LNCAP (cell line): ENCODE results near the gene UNC13D.
A peak's percentile ranks its signal among the peaks of the same experiment; 100 is the strongest.

Experiments used
- TF ChIP-seq, protein P1 (sequence below): fragments of 450-650 bp; IDR thresholded peaks from 2 replicates; pipeline ENCODE4 v1.5.1; 2017; ENCODE audit warnings: mild to moderate bottlenecking

UNC13D gene

GRCh38 chr17:75869282-75870141 is 25.3 kb upstream of the UNC13D start:
- TF ChIP-seq, protein P1, sequence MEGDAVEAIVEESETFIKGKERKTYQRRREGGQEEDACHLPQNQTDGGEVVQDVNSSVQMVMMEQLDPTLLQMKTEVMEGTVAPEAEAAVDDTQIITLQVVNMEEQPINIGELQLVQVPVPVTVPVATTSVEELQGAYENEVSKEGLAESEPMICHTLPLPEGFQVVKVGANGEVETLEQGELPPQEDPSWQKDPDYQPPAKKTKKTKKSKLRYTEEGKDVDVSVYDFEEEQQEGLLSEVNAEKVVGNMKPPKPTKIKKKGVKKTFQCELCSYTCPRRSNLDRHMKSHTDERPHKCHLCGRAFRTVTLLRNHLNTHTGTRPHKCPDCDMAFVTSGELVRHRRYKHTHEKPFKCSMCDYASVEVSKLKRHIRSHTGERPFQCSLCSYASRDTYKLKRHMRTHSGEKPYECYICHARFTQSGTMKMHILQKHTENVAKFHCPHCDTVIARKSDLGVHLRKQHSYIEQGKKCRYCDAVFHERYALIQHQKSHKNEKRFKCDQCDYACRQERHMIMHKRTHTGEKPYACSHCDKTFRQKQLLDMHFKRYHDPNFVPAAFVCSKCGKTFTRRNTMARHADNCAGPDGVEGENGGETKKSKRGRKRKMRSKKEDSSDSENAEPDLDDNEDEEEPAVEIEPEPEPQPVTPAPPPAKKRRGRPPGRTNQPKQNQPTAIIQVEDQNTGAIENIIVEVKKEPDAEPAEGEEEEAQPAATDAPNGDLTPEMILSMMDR, result no peak

- TF ChIP-seq, protein P1, result no peak
These were observed 20.3 kb upstream of the UNC13D start for GRCh38 chr17:75864448-75864871.

DNA sequence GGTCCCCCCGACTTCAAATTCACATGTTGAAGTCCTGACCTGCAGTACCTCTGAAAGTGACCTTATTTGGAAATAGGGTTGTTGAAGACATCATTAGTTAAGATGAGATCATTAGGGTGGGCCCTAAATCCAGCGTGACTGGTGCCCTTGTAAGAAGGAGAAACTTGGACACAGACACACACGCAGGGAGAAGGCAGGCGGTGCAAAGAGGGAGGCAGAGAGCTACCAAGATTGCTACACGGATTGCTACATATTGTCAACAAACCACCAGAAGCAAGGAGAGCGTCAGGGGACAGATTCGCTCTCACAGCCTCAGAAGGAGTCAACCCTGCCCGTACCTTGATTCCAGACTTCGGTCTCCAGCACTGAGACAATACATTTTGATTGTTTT is 17.7 kb upstream of the UNC13D start:
- TF ChIP-seq, protein P1, result no peak

GRCh38 chr17:75856062-75856756 is 12.0 kb upstream of the UNC13D start:
- TF ChIP-seq, protein P1, result no peak

GRCh38 chr17:75855310-75856061 is 11.3 kb upstream of the UNC13D start, which contains the start of gene WBP2:
Gene WBP2 (minus strand): TSS chr17:75855335. CDS start chr17:75855297, 38 bp downstream.
- TF ChIP-seq, protein P1, result peak; percentile 46

DNA sequence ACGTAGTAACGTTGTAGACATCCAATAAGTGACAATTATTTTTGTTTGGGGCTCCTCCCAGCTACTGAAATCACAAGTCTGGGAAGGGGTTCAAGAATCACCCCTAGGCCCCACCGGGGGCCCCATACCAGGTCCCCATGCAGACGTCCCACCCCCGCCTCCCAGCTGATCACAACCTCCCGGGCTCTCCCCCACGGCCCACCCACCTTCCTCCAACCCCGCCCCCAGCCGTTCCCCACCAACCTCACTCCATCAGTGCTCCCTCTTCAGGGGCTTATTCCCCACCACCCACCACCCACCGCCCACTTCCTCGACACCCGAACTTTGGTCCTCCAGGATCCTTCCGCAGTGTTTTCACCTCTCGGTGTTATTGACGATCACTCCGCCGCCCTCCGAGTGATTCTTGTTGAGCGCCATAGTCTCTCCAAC is 10.7 kb upstream of the UNC13D start:
- TF ChIP-seq, protein P1, result no peak

DNA sequence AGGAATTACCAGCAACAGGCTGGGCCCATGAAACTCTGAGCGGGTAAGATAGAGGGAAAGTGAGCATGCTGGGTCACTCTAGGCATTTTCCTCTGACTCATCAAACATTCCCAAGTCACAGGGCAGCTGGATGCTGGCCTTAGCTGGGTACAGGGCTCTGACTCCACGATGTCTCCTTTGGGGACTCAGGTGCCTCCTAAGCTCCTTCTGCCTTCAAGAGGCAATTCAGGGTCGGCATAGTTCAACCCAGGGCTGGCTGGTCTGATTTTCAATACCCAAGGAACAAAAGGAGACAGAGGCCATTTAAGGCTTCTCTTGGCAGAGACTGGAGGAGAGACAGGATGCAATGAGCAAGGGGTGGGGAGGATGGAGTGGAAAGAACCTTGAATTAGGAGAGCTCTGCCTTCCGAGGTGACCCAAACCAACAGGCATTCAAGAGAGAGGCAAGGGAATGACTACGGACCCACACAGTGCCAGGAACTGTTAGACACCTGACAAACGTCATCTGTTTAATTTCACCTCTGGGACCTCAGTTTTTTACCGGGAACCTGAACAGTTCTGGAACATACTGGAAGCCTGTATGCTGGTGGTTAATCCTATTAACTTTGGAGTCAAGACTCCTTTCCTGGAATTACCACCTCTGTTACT is 10.0 kb upstream of the UNC13D start:
- TF ChIP-seq, protein P1, result no peak
